ENCODE data around the gene SRGAP2C. TPM values are rescaled to one million over a fixed set of nuclear protein-coding genes. Genes with fewer than 3 reads are reported as not detected.
"Not testable (repeated sequence)": the region's sequence is repeated elsewhere in the genome, so short reads cannot be mapped to it uniquely, and the experiment has no call there.

The SRGAP2C gene
- total RNA-seq, 2 experiments from 2014 or later = 28.9 to 32.2 TPM

DNA sequence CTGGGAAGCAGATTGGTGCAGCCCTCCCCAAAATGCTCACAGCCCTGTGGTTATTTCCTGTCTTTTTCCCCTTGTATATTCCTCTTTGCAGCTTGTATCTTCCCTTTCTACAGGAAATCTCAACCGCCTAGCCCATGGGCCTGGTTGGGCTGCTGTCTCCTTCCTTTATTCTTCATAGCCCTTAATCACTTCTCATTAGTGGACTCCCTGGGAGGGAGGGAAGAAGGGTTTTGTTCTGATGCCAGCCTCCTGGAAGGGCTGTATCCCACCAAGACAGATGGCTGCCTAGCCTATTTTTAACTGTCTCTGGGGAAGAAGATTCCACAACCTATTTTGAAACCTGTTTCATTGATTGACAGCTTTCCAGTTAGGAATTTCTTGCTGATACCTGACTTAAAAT, 31.9 kb downstream of the SRGAP2C start:
- POLR2A ChIA-PET; H3K4me1 Mint-ChIP-seq (ENCODE audit: low read depth); H3K9me3 Mint-ChIP-seq (ENCODE audit: insufficient read depth); DNase-seq; H3K27ac Mint-ChIP-seq; H3K36me3 Mint-ChIP-seq (ENCODE audit: low read depth); ATAC-seq; H3K27me3 Mint-ChIP-seq (ENCODE audit: low read depth); CTCF ChIA-PET; H3K4me3 Mint-ChIP-seq: not testable (repeated sequence)

DNA sequence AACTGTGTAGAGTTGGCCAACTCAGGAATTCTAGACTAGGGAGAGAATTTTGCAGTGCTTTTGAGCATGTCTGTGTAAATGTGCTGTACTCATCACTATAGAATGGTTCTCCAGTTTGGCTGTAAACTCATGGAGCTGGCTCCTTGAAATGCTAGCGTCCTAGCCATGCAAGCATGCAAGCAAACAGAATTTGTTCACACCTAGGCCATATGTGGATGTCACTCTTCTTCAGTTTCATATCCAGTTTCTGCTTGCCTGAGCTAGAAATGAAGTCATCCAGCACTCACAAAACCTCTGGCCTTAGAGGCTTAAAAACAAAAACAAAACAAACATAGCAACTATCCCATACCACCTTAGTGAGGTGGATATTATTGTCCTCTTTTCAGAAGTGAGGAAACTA, 37.0 kb downstream of the SRGAP2C start:
- DNase-seq = not testable (repeated sequence)
- ATAC-seq = peak; percentile 39

DNA sequence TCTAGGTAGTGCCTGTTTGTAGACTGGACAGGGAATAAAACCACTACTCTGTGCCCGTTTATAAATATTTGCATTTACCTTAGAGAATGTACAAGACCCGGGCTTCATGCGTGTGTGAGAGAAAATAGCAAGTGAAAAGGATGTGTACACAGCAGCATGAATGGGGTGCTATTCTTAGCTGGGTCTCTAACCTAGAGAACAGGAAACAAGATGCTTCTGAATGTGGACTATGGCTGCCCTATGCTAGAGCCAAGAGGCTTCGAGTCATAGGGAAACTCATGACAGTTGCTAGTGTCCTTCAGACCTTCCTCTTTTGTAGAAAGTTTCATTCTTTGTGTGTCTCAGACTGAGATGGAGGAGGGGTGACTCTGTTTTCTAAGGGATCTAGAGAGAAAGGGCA, 39.9 kb downstream of the SRGAP2C start:
- POLR2A ChIA-PET; H3K4me3 Mint-ChIP-seq; H3K4me1 Mint-ChIP-seq (ENCODE audit: low read depth); H3K9me3 Mint-ChIP-seq (ENCODE audit: insufficient read depth); CTCF ChIA-PET; H3K27ac Mint-ChIP-seq; H3K36me3 Mint-ChIP-seq (ENCODE audit: low read depth); DNase-seq; H3K27me3 Mint-ChIP-seq (ENCODE audit: low read depth): not testable (repeated sequence)
- ATAC-seq = peak; percentile 58

More for the DNA sequence above, 37.0 kb downstream of the SRGAP2C start:
- H3K27ac Mint-ChIP-seq; H3K4me1 Mint-ChIP-seq (ENCODE audit: low read depth); H3K27me3 Mint-ChIP-seq (ENCODE audit: low read depth); POLR2A ChIA-PET; H3K36me3 Mint-ChIP-seq (ENCODE audit: low read depth); H3K4me3 Mint-ChIP-seq; CTCF ChIA-PET; H3K9me3 Mint-ChIP-seq (ENCODE audit: insufficient read depth): not testable (repeated sequence)

DNA sequence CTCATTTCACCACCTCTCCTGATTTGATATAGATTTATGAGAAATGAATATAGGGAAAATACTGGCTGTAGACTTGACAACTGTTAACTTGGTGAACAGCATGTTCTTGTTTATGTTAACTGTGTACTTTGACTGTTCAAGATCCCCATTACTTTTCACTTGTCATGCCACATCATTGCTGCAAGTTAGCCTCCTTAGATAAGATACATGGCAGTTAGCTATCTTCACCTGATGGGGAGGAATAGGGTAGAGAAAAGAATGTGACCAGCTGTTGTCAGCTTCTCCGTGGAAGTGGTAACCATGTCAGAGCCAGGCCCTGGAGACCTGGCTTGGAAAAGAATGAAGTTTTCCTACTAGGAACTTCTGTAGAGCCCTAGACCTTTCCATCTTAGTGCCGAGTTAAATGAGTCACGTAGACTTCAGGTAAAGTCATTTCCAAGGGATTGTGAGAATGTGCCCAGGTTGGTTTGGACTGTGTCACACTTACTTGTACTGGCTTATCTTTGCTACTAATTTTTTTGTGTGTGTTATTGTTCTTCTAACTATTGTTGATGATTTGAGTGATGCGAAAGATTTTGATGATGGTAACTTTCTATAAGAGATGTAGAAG, 41.6 kb downstream of the SRGAP2C start:
- H3K9me3 Mint-ChIP-seq (ENCODE audit: insufficient read depth); H3K4me1 Mint-ChIP-seq (ENCODE audit: low read depth); DNase-seq; H3K27ac Mint-ChIP-seq; ATAC-seq; H3K36me3 Mint-ChIP-seq (ENCODE audit: low read depth); POLR2A ChIA-PET; CTCF ChIA-PET; H3K4me3 Mint-ChIP-seq; H3K27me3 Mint-ChIP-seq (ENCODE audit: low read depth): not testable (repeated sequence)

DNA sequence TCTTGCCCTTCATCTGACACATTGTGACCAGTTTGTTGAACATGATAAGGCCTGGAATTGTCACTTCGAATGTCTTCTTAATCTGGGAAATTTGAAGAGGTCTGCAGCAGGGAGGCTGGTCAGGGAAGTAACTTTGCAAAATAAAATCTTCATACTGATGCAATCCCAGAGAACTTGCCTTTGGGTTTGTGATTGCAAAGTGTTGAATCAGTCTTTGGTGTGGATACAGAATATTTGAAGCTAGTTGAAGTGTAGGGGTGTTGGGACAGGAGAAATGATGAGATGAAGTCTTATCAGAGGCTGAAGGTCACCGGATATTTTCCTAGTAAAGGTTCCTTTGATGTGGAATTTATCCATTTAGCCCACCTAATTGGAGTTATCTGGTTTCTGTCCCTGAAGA, 42.1 kb downstream of the SRGAP2C start:
- H3K27me3 Mint-ChIP-seq (ENCODE audit: low read depth); POLR2A ChIA-PET; CTCF ChIA-PET; ATAC-seq; DNase-seq; H3K4me1 Mint-ChIP-seq (ENCODE audit: low read depth); H3K9me3 Mint-ChIP-seq (ENCODE audit: insufficient read depth); H3K36me3 Mint-ChIP-seq (ENCODE audit: low read depth); H3K4me3 Mint-ChIP-seq; H3K27ac Mint-ChIP-seq: not testable (repeated sequence)

DNA sequence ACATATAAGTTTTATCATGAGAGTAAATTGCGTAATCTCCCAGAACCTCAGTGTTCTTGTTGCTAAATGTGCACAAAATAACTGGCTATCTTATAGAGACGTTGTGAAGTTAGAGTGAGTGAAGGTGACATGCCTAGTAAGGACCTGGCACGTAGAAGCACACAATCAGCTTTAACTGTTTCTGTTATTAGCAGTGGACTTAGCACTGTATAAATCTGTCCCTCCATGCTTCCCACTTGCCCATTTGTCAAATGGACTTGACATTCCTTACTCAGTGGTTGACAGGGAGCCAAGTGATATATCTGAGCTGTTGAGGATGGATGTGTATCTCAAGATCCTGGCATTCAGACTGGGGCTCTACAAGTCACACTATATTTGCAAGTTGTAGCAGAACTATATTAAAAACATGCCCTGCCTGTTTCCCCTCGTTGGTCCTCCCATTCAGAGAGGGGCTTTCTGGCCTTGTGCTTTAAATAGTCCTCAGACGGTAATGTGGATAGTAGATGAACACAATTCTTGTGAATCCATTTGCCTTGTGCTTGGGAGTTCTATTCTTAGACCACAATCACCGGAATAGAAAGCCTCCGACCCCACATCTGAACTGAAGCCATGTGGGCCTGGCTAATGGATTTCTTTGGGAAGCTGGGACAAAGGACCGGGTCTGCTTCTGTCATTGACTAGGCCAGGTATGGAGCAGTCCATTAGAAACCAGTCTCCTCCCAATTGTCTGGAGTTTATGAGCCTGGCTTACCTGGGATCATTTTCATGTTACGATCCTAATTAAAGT, 43.0 kb downstream of the SRGAP2C start:
- H3K4me3 Mint-ChIP-seq; ATAC-seq; H3K36me3 Mint-ChIP-seq (ENCODE audit: low read depth); H3K4me1 Mint-ChIP-seq (ENCODE audit: low read depth); H3K9me3 Mint-ChIP-seq (ENCODE audit: insufficient read depth); DNase-seq; CTCF ChIA-PET; POLR2A ChIA-PET; H3K27ac Mint-ChIP-seq; H3K27me3 Mint-ChIP-seq (ENCODE audit: low read depth): not testable (repeated sequence)

DNA sequence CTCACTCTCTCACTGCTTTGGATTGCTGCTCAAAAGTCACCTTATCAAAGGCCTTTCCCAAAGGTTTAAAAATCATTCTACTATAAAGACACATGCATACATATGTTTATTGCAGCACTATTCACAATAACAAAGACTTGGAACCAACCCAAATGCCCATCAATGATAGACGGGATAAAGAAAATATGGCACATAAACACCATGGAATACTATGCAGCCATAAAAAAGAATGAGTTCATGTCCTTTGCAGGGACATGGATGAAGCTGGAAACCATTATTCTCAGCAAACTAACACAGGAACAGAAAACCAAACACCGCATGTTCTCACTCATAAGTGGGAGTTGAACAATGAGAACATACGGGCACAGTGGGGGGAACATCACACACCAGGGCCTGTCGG, 45.9 kb downstream of the SRGAP2C start:
- H3K27ac Mint-ChIP-seq = not testable (repeated sequence)

DNA sequence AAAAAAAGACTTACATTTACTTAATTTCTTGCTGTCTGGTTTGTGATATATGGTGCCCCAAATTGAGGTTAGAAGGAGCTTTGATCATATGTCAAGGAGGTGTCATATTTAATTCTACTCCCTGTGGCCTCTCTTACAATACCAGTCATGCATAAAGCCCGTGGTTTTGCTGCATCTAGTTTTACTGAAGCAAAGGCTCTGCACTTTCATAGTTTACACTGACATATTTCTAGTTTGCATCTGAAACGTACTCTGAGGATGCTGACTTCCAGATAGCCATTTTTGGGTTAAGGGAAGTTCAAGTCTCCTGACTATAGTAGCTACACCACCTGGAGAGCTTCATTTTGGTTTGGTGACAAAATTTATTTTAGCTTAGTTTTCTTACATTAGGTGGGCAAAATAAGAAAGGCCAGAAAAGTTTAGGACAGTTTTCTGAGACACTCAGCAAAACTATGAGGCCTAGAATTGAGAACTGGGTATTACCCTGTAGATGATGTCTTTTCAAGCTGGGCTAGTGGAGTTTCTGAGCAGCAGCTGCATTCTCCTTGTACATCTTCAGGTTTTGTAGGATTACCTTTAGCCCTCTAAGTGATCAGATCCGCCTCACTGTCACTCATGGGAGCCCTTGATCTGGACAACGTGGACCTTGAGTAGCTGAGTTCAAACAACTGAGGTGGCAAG, 47.8 kb downstream of the SRGAP2C start:
- H3K27me3 Mint-ChIP-seq (ENCODE audit: low read depth); H3K27ac Mint-ChIP-seq; H3K4me3 Mint-ChIP-seq; H3K36me3 Mint-ChIP-seq (ENCODE audit: low read depth); H3K4me1 Mint-ChIP-seq (ENCODE audit: low read depth); DNase-seq; ATAC-seq; POLR2A ChIA-PET; H3K9me3 Mint-ChIP-seq (ENCODE audit: insufficient read depth); CTCF ChIA-PET: not testable (repeated sequence)

More for the DNA sequence above, 45.9 kb downstream of the SRGAP2C start:
- POLR2A ChIA-PET; ATAC-seq; H3K4me1 Mint-ChIP-seq (ENCODE audit: low read depth); CTCF ChIA-PET; H3K9me3 Mint-ChIP-seq (ENCODE audit: insufficient read depth); H3K36me3 Mint-ChIP-seq (ENCODE audit: low read depth); H3K27me3 Mint-ChIP-seq (ENCODE audit: low read depth); DNase-seq; H3K4me3 Mint-ChIP-seq: not testable (repeated sequence)

DNA sequence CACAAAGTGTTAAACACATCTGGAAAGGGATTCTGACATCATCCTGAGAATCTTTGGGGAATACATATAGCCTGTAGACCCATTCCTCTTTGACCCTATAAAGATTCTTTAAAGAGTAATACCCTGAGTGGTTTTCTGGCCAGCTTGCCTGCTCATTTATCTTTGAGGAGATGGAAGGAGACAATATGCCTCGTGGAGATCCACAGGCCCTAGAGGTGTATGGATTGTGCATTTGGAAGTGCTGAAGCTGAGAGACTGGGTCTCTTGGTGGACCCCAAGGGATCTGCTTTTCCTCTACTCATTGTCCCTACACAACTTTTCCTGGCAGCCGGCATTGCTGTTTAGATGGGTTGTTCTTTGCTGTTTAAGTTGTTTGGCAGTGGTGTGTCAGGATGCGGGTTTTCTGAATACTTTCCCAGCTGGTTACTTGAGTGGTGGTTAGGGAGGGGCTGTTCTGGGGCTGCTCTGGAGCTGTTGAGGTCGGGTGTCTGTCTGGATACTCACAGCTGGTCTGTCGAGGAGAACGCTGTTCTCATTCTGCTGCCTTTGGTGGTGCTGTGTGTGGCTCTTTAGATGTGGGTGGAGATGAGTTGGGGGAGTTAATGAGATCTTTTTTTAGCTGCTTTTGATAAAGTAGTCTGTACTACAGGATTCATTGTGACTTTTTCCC, 49.5 kb downstream of the SRGAP2C start:
- H3K36me3 Mint-ChIP-seq (ENCODE audit: low read depth); H3K27ac Mint-ChIP-seq; H3K4me1 Mint-ChIP-seq (ENCODE audit: low read depth); H3K4me3 Mint-ChIP-seq; H3K27me3 Mint-ChIP-seq (ENCODE audit: low read depth); H3K9me3 Mint-ChIP-seq (ENCODE audit: insufficient read depth); ATAC-seq; DNase-seq; POLR2A ChIA-PET; CTCF ChIA-PET: not testable (repeated sequence)

DNA sequence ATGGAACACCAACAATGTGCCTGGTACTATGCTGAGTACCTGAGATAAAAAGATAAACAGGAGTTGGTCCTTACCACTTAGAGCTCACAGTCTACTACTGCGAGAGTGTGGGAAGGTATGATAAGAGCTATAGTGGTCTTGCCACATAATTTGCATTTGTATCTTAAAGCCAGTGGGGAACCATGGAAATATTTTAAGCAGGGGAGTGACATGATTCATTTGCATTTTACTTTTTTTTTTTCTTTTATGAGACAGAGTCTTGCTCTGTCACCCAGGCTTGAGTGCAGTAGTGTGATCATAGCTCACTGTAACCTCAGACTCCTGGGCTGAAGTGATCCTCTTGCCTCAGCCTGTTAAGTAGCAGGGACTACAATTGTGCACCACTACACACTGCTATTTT, 53.6 kb downstream of the SRGAP2C start:
- DNase-seq, CTCF ChIA-PET: not testable (repeated sequence)

DNA sequence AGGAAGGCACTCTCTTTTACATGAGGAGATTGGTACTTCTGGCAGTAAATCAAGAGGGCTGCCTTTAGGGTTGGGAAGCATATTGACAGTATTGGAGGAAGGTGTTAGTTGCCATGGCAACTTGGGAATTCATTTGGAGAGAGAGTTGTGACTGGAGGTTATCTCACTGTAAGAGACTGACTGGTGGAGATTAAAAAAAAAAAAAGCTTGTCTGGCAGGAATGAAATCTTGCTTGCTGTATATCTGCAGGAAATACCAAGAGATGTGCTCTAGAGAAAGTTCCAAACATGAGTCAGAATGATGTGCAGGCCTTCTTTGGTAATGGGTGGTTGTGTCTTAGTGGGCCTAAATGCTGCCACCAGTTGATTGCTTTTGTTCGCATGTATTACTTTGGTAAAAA, 59.1 kb downstream of the SRGAP2C start:
- POLR2A ChIA-PET; H3K27me3 Mint-ChIP-seq (ENCODE audit: low read depth); H3K9me3 Mint-ChIP-seq (ENCODE audit: insufficient read depth); H3K4me1 Mint-ChIP-seq (ENCODE audit: low read depth); DNase-seq; H3K36me3 Mint-ChIP-seq (ENCODE audit: low read depth); ATAC-seq; H3K4me3 Mint-ChIP-seq; H3K27ac Mint-ChIP-seq; CTCF ChIA-PET: not testable (repeated sequence)

More for the DNA sequence above, 53.6 kb downstream of the SRGAP2C start:
- H3K27me3 Mint-ChIP-seq (ENCODE audit: low read depth); H3K9me3 Mint-ChIP-seq (ENCODE audit: insufficient read depth); H3K36me3 Mint-ChIP-seq (ENCODE audit: low read depth); H3K4me3 Mint-ChIP-seq; H3K27ac Mint-ChIP-seq; H3K4me1 Mint-ChIP-seq (ENCODE audit: low read depth); POLR2A ChIA-PET: not testable (repeated sequence)
- peak; percentile 39 for ATAC-seq

DNA sequence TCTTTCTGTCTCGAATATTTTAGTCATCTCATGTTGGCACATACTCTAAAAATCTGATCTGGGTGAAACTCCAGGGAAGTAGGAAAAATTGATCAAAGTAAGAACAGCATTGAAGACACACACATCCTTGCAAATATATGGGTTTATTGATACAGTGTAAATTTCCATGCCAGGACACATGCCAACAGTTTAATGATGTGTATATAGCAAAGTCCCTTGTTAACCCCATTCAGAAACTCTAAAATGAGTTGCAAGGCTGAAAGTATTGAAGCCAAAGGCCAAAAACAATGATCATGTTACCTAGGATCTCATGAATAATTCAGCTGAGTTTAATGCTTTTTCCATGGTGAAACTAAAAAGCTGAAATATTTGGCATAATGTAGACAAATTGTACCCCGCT, 61.6 kb downstream of the SRGAP2C start:
- H3K36me3 Mint-ChIP-seq (ENCODE audit: low read depth); H3K4me1 Mint-ChIP-seq (ENCODE audit: low read depth); ATAC-seq; H3K9me3 Mint-ChIP-seq (ENCODE audit: insufficient read depth); CTCF ChIA-PET; H3K27ac Mint-ChIP-seq; H3K4me3 Mint-ChIP-seq; H3K27me3 Mint-ChIP-seq (ENCODE audit: low read depth); DNase-seq; POLR2A ChIA-PET: not testable (repeated sequence)
